ENCODE measurements around the gene GHRL. TPM values are rescaled to one million over a fixed set of nuclear protein-coding genes. Genes with fewer than 3 reads are reported as not detected.

GHRL gene
- not detected in 2 replicates for total RNA-seq

GRCh38 chr3:10292505-10293419 is at the start of gene GHRL:
GHRL (minus strand) TSS chr3:10292947; CDS start chr3:10290180, 2,767 bp downstream.
- DNase-seq (ENCODE audit: extremely low read depth, low read depth, low spot score), result no peak

GRCh38 chr3:10341901-10342398 is 49.2 kb upstream of the GHRL start:
- no peak for DNase-seq (ENCODE audit: extremely low read depth, low read depth, low spot score)

GRCh38 chr3:10340476-10340875 is 47.7 kb upstream of the GHRL start:
- DNase-seq (ENCODE audit: extremely low read depth, low read depth, low spot score), result no peak

GRCh38 chr3:10340046-10340445 is 47.3 kb upstream of the GHRL start:
- no peak for DNase-seq (ENCODE audit: extremely low read depth, low read depth, low spot score)

- DNase-seq (ENCODE audit: extremely low read depth, low read depth, low spot score), result no peak
Observed at GRCh38 chr3:10339376-10339955, 46.7 kb upstream of the GHRL start.

- no peak for DNase-seq (ENCODE audit: extremely low read depth, low read depth, low spot score)
Observed at GRCh38 chr3:10338591-10339353, 46.0 kb upstream of the GHRL start.

- no peak for DNase-seq (ENCODE audit: extremely low read depth, low read depth, low spot score)
Observed at GRCh38 chr3:10338164-10338470, 45.4 kb upstream of the GHRL start.

- no peak for DNase-seq (ENCODE audit: extremely low read depth, low read depth, low spot score)
Observed at GRCh38 chr3:10337323-10338163, 44.8 kb upstream of the GHRL start.

- DNase-seq (ENCODE audit: extremely low read depth, low read depth, low spot score), result no peak
Observed at GRCh38 chr3:10336761-10337160, 44.0 kb upstream of the GHRL start.

GRCh38 chr3:10335871-10336622 is 43.3 kb upstream of the GHRL start:
- no peak for DNase-seq (ENCODE audit: extremely low read depth, low read depth, low spot score)

- DNase-seq (ENCODE audit: extremely low read depth, low read depth, low spot score), result no peak
Observed at GRCh38 chr3:10335190-10335738, 42.5 kb upstream of the GHRL start.

- no peak for DNase-seq (ENCODE audit: extremely low read depth, low read depth, low spot score)
Observed at GRCh38 chr3:10334459-10334858, 41.7 kb upstream of the GHRL start.

GRCh38 chr3:10334042-10334441 is 41.3 kb upstream of the GHRL start:
- DNase-seq (ENCODE audit: extremely low read depth, low read depth, low spot score), result no peak

- DNase-seq (ENCODE audit: extremely low read depth, low read depth, low spot score), result no peak
Observed at GRCh38 chr3:10333349-10333650, 40.6 kb upstream of the GHRL start.

GRCh38 chr3:10332481-10333348 is 40.0 kb upstream of the GHRL start:
- DNase-seq (ENCODE audit: extremely low read depth, low read depth, low spot score), result no peak

GRCh38 chr3:10331320-10331719 is 38.6 kb upstream of the GHRL start:
- no peak for DNase-seq (ENCODE audit: extremely low read depth, low read depth, low spot score)

GRCh38 chr3:10330319-10330718 is 37.6 kb upstream of the GHRL start:
- no peak for DNase-seq (ENCODE audit: extremely low read depth, low read depth, low spot score)

- no peak for DNase-seq (ENCODE audit: extremely low read depth, low read depth, low spot score)
Observed at GRCh38 chr3:10329495-10330015, 36.8 kb upstream of the GHRL start.
